ENCODE data around the gene PDE10A.

DNA sequence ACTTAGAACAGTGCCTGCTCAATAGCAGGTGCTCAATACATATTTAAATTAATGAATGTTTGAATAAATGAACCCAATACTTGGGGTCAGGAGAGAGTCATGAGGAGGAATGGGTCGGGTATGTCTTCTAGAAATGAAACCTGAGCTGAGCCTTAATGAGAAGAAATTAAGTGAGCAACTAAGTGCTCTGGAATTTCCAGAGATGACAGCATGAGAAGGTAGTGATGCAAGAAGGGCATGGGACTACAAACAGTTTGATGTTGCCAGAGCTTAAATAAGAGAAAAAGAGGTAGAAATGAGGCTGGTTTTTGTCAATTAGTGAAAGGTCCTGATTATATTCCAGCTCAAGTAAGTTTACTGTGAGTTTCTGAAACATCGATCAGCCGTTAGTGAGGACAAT is 82.9 kb downstream of the PDE10A start:
- TF ChIP-seq POLR2A (IDR thresholded peaks at IDR 0.05; ENCODE audit: low read depth, low read length): no peak
- TF ChIP-seq, protein P1, sequence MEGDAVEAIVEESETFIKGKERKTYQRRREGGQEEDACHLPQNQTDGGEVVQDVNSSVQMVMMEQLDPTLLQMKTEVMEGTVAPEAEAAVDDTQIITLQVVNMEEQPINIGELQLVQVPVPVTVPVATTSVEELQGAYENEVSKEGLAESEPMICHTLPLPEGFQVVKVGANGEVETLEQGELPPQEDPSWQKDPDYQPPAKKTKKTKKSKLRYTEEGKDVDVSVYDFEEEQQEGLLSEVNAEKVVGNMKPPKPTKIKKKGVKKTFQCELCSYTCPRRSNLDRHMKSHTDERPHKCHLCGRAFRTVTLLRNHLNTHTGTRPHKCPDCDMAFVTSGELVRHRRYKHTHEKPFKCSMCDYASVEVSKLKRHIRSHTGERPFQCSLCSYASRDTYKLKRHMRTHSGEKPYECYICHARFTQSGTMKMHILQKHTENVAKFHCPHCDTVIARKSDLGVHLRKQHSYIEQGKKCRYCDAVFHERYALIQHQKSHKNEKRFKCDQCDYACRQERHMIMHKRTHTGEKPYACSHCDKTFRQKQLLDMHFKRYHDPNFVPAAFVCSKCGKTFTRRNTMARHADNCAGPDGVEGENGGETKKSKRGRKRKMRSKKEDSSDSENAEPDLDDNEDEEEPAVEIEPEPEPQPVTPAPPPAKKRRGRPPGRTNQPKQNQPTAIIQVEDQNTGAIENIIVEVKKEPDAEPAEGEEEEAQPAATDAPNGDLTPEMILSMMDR (conservative IDR thresholded peaks at IDR 0.05; ENCODE audit: low read depth, low read length): no peak
- TF ChIP-seq RAD21 (IDR thresholded peaks at IDR 0.05; ENCODE audit: low read length): no peak
- TF ChIP-seq USF2 (IDR thresholded peaks at IDR 0.05; ENCODE audit: low read depth, low read length): no peak
- TF ChIP-seq SMC3 (IDR thresholded peaks at IDR 0.05; ENCODE audit: low read depth, low read length): no peak
- no peak for TF ChIP-seq MAFK (IDR thresholded peaks at IDR 0.05; ENCODE audit: low read depth, low read length)
- TF ChIP-seq CEBPB (IDR thresholded peaks at IDR 0.05; ENCODE audit: low read depth, low read length): peak; percentile 78
